Ishikawa (cell line): ENCODE results near the gene ROR1.

Experiments
- CEBPB ChIP-seq: IDR thresholded peaks from 2 replicates; pipeline ENCODE4 v1.6.1; 2012
- CREB1 ChIP-seq: IDR thresholded peaks from 2 replicates; pipeline ENCODE4 v1.6.1; 2012; ENCODE audit warnings: low read depth
- EGR1 ChIP-seq: IDR thresholded peaks from 2 replicates; pipeline ENCODE4 v1.6.1; 2012
- EP300 ChIP-seq: IDR thresholded peaks from 2 replicates; pipeline ENCODE4 v1.6.1; 2012; ENCODE audit warnings: borderline replicate concordance
- FOXM1 ChIP-seq: IDR thresholded peaks from 2 replicates; pipeline ENCODE4 v1.6.1; 2012; ENCODE audit warnings: low read depth, borderline replicate concordance
- MAX ChIP-seq: IDR thresholded peaks from 2 replicates; pipeline ENCODE4 v1.6.1; 2012
- NFIC ChIP-seq: IDR thresholded peaks from 2 replicates; pipeline ENCODE4 v1.6.1; 2012
- RAD21 ChIP-seq: IDR thresholded peaks from 2 replicates; pipeline ENCODE4 v1.6.1; 2012; ENCODE audit warnings: low read depth
- REST ChIP-seq: IDR thresholded peaks from 2 replicates; pipeline ENCODE4 v1.6.1; 2012; ENCODE audit warnings: low read depth, mild to moderate bottlenecking
- TAF1 ChIP-seq: IDR thresholded peaks from 2 replicates; pipeline ENCODE4 v1.6.1; 2012; ENCODE audit warnings: low read depth, mild to moderate bottlenecking
- TCF12 ChIP-seq: IDR thresholded peaks from 2 replicates; pipeline ENCODE4 v1.6.1; 2012; ENCODE audit warnings: low read depth
- TEAD4 ChIP-seq: IDR thresholded peaks from 2 replicates; pipeline ENCODE4 v1.6.1; 2012
- USF1 ChIP-seq: IDR thresholded peaks from 2 replicates; pipeline ENCODE4 v1.6.1; 2012
- YY1 ChIP-seq: IDR thresholded peaks from 2 replicates; pipeline ENCODE4 v1.6.1; 2012; ENCODE audit warnings: low read depth
- ZBTB7A ChIP-seq: IDR thresholded peaks from 2 replicates; pipeline ENCODE4 v1.6.1; 2012; ENCODE audit warnings: low read depth

ROR1 gene

GRCh38 chr1:63984930-63985290, 211.1 kb downstream of the ROR1 start:
- TF ChIP-seq ZBTB7A (no peak), YY1 (no peak), TCF12 (no peak), NFIC (no peak), MAX (no peak), USF1 (no peak), RAD21 (no peak), CREB1 (no peak), FOXM1 (no peak), EP300 (no peak), EGR1 (no peak), TAF1 (no peak), TEAD4 (no peak), CEBPB (no peak), REST (no peak)

- TF ChIP-seq CEBPB: no peak
Observed at GRCh38 chr1:63987014-63987627, 213.3 kb downstream of the ROR1 start.

- TF ChIP-seq CREB1: no peak
- no peak for TF ChIP-seq ZBTB7A
- TF ChIP-seq MAX: no peak
- TF ChIP-seq FOXM1: no peak
- no peak for TF ChIP-seq USF1
- no peak for TF ChIP-seq EP300
- no peak for TF ChIP-seq EGR1
- no peak for TF ChIP-seq RAD21
- no peak for TF ChIP-seq TCF12
- TF ChIP-seq CEBPB: no peak
- no peak for TF ChIP-seq TAF1
- no peak for TF ChIP-seq YY1
- TF ChIP-seq TEAD4: no peak
- TF ChIP-seq NFIC: no peak
- no peak for TF ChIP-seq REST
Observed at GRCh38 chr1:63987628-63988024, 213.8 kb downstream of the ROR1 start.

GRCh38 chr1:63988941-63989340, 215.1 kb downstream of the ROR1 start:
- TF ChIP-seq CEBPB (no peak), TEAD4 (no peak), EP300 (no peak), USF1 (no peak), REST (no peak), RAD21 (no peak), FOXM1 (no peak), ZBTB7A (no peak), NFIC (no peak), YY1 (no peak), TCF12 (no peak), TAF1 (no peak), EGR1 (no peak), CREB1 (no peak), MAX (no peak)
